CD1c-positive myeloid dendritic cell (primary cell): ENCODE data around the gene C1QTNF5.
A peak's percentile ranks its signal among the peaks of the same experiment; 100 is the strongest.

Experiments used
- DNase-seq: peaks from one replicate; pipeline ENCODE4 v3.0.0-alpha.2; 2016; ENCODE audit errors: extremely low spot score

C1QTNF5 gene

GRCh38 chr11:119373059-119373920 is 32.6 kb upstream of the C1QTNF5 start:
- DNase-seq, result no peak

- DNase-seq, result no peak
These were observed 31.8 kb upstream of the C1QTNF5 start for GRCh38 chr11:119372260-119373058.

GRCh38 chr11:119371778-119372182 is 31.1 kb upstream of the C1QTNF5 start:
- DNase-seq, result peak; percentile 20

DNA sequence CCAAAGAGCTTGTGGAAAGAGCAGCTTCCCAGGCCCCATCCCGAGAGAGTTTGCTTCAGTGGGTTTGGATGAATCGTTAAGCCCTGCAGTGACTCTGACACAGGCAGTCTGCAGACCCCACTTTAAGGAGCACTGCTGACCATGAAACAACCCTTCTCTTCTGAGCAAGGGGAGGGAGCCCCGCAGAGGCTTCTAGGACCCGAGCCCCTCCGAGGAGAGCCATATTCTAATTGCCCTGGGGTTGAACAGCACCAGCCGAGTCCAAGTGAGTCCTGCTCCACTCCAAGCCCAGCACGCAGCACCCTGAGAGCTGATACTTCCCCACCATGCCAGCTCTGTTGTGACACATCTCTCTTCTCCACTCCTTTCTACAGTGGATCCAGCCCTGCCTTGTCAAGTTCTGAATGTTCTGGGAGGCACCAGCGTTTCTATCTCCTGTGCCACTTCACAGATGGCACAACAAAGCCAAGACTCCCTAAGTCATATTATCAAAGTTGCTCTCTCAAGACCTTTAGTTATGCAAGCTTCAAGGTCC is 30.5 kb upstream of the C1QTNF5 start:
- DNase-seq, result no peak

DNA sequence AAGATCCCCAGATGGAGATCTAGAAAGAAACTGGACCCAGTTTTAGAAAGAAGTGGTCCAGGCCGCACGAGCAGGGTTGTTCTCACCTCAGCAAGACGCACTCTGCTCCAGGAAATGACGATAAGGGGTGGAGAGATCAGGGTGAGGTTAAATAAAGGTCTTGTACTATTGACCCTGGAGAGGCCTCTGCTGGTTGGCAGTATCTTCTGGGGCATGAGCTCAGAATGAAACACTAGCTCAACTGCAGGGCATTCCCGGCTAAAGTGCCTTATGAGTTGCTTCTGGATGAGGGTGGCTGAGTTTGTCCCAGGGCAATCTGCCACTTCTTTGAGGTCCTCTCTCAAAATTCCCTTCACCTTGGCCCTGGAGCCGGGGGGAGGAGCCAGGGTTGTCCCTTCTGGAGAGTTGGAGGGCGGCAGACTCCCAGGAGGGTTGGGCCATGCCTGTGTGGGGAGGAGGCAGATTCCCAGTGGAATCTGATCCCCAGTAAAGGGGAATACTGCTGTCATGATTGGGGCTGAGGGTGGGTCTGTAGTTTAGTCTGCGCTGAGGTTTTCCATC is 29.9 kb upstream of the C1QTNF5 start:
- DNase-seq, result no peak

- no peak for DNase-seq
These were observed 28.6 kb upstream of the C1QTNF5 start for GRCh38 chr11:119369132-119369925.

- no peak for DNase-seq
These were observed 27.7 kb upstream of the C1QTNF5 start for GRCh38 chr11:119368121-119369034.

GRCh38 chr11:119367661-119368120 is 27.0 kb upstream of the C1QTNF5 start:
- peak; percentile 42 for DNase-seq

DNA sequence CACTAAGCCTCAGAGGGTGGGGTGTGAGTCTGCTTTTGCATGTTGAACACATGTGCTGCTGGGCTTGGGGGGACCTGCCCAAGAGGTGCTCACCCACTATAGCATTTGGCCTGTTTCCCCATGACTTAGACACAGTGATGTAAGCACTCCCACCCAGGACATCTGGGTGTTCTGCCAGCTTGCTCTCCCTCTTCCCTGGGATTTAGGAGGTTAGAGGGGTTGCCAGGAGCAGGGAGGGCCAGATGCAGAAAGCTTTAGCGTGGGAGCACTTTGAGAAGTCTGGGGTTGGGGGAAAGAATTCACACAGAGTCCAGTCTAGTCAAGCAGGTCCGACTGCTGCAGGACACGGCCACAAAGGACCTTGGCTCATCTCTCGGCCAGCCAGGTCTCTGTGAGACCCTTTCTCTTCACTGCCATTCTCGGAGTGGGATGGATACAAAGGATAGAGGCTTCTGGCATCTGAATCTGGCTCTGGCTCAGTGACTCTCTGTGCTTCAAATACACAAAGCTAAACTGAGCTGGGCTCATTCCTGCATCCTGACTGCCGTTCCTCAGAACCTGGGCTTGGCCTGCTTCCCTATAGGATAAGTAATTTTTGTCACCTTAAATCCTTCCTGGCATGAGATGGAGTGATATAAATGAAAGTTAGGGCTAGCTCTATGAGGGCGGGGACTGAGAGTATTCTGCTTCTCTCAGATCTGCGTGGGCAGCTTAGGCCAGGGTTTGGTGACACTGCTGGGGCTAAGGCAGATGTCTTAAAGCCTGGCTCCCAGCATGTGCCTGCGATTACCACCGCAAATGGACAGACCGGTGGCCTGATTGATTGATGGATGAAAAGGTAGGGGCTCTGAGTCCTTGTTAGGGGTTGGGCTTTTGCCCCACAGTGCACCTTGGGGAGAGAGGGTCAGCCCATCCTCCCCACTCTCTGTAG is 26.3 kb upstream of the C1QTNF5 start:
- no peak for DNase-seq

- no peak for DNase-seq
These were observed 24.4 kb upstream of the C1QTNF5 start for GRCh38 chr11:119365071-119365591.

DNA sequence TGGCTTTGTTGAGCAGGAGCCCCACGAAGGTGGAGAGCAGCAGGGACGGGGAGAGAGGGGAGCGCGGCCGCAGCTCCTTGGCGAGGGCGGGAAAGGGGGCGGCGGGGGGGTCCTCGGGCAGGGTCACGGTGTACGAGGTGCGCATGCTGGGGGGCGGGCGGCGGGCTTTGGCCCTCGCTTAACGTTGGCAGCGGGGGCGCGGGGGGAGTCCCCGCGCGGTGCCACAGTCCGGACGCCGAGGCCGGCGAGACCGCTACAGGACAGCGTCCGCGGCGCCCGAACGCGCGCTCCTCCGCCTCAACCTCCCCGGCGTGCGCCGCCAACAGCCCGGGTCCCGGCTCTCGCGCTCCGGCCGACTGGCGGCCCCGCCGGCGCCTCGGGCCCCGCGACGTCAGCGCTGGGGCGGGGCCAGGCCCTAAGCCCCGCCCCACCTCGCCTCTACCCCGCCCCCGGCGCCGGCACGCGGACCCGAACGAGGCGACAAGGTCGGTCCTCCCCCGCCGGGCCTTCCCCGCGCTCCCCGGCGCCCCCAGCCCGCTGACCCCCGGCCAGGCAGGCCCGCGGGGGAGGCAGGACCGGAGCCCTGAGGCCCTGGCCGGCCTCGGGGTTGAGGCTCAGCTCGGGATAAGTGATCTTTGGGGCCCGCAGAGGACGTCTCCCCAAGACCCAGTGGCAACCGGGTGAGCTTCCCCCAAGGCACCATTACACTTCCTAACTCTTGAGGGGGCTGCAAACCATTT is 23.3 kb upstream of the C1QTNF5 start:
- DNase-seq, result peak; percentile 75

DNA sequence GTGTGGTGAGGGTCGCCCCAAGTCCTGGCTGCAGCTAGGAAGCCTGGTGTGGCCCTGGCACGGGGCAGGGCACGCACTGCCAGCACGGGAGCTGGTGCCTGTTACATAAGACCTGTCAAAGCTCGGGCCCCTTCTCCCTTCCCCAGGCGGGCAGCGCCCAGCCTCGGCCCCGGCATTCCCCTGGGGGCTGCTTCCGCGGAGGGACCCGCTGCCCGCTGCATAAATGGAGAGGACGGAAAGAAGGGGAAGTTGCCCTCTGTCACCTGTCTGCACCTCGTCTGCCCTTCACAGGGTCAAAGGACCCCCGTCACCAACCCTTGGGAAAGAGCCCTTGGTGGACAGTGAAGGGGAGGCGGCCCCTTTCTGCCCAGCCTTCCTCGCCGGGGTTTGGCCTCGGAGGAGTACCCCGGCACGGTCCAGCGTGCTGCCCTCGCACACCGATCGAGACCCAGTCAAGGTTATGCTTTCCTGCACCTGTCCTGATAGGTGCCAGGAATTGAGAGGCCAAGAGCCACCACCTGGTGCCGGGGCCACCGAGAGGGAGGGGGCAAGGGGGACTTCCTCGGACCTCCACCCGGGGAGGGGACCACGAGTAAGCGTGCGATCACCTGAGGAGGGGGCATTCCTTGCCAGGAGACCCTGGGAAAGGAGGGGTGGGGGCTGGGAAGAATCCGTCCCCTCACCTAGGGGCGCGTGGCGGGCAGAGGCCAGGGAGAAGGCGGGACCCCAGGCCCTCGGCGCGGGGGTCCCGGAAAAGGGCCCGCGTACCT is 22.6 kb upstream of the C1QTNF5 start:
- no peak for DNase-seq

GRCh38 chr11:119362741-119363080 is 22.0 kb upstream of the C1QTNF5 start:
- DNase-seq, result no peak

DNA sequence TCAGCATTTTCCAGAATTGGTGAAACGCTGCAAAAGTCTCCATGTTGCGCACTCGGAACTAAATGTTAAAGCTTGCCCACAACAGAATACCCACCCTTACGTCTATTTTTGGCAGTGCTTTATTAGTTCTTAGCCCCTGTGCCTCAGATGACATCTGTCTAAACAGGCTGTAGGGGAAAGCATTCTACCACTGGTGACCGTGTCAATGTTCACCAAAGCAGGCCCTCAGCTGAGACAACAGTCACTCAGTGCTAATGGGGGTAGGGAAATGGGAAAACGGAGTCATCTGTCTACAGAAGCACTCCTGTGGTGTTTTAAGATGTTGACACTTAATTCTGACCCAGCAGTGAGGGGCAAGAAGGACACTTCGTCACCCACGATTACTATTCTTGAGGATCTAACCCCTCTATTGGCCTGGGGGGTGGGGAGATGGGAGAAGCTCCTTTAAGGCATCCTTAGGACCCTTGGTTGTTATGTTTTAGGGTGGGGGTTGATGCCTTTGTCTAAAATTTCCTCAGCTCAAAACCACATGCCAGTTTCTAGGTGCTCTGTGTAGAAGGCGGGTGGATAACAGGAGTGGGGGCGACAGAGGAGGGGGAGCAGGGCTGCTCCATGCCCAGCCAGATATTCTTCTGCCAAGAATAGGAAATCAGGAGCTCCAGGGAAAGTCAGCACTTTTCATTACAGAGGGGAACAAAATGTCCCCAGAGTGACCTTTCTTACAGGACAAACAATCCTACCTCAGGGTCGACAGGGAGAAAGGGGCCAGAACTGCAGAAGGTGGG is 21.4 kb upstream of the C1QTNF5 start:
- DNase-seq, result no peak

DNA sequence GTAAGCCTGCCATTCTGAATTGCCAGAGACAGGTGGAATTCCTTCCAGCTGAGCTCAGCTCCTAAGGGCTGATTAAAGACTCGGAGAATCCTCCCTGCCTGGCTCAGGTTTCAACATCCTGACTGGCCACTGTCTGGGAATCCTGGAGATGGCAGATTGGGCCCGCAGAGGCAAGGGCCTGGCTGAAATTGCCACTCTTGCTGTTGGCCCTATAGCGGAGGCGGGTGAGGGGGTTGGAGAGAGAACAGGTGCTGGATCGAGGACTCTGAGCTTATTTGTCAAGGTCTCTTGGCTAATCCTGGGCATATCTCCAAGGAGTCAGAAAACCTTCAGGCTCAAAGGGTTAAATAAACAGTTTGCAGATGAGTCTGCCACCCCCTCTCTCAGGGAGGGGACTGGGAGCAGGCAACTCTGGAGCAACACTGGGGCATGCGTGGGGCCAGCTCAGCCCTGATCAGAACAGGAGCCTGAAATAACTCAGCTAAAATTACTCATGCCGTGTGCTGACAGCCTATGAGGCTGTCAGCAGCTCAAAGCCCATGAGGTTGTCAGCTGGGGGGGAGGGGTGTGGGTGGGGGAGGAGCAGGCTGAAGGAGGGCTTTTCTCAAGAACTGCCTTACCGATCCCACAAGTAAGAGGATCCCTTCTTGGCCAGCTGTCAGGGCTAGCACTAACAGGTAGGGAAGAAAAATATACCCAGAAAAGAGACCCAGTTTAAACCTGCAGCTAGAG is 20.5 kb upstream of the C1QTNF5 start:
- DNase-seq, result peak; percentile 65
